SK-N-SH (cell line): ENCODE results near the gene TRPV2.

ENCODE experiments used
- CHD2 ChIP-seq: fragments of 150-350 bp; IDR thresholded peaks from 2 replicates; pipeline ENCODE4 v1.6.1; 2018; ENCODE audit warnings: low read length; ENCODE audit not compliant: partially characterized antibody
- CTCF ChIP-seq: fragments of 200-600 bp; sonication (generic); IDR thresholded peaks from 2 replicates; pipeline ENCODE4 v1.6.1; 2017; ENCODE audit warnings: antibody characterized with exemption, mild to moderate bottlenecking, moderate library complexity
- EZH2phosphoT487 ChIP-seq: fragments of 200-600 bp; sonication (generic); IDR thresholded peaks from 2 replicates; pipeline ENCODE4 v1.6.1; 2017; ENCODE audit warnings: low read depth, mixed run types, mild to moderate bottlenecking, antibody characterized with exemption, moderate library complexity, borderline replicate concordance
- FOXM1 ChIP-seq: IDR thresholded peaks from 2 replicates; pipeline ENCODE4 v1.4.0; 2012; ENCODE audit warnings: low read depth, mild to moderate bottlenecking
- IRF3 ChIP-seq: fragments of 150-350 bp; IDR thresholded peaks from 2 replicates; pipeline ENCODE4 v1.6.1; 2016; ENCODE audit warnings: mild to moderate bottlenecking, low read depth, low read length
- JUND ChIP-seq: IDR thresholded peaks from 2 replicates; pipeline ENCODE4 v1.4.0; 2012
- MAX ChIP-seq: IDR thresholded peaks from 2 replicates; pipeline ENCODE4 v1.4.0; 2012; ENCODE audit warnings: low read depth
- NRF1 ChIP-seq: IDR thresholded peaks from 2 replicates; pipeline ENCODE4 v1.6.1; 2012; ENCODE audit warnings: low read depth, mild to moderate bottlenecking, low read length
- POLR2AphosphoS5 ChIP-seq: IDR thresholded peaks from 2 replicates; pipeline ENCODE4 v1.6.1; 2012; ENCODE audit warnings: low read depth, low read length
- RAD21 ChIP-seq: IDR thresholded peaks from 2 replicates; pipeline ENCODE4 v1.6.1; 2012; ENCODE audit warnings: mild to moderate bottlenecking, low read length
- REST ChIP-seq: IDR thresholded peaks from 2 replicates; pipeline ENCODE4 v1.6.1; 2012; ENCODE audit warnings: mild to moderate bottlenecking, low read depth, low read length, moderate library complexity
- TAF1 ChIP-seq: IDR thresholded peaks from 2 replicates; pipeline ENCODE4 v1.6.1; 2012; ENCODE audit warnings: low read depth, mild to moderate bottlenecking, low read length, moderate library complexity, borderline replicate concordance
- USF2 ChIP-seq: fragments of 150-350 bp; IDR thresholded peaks from 2 replicates; pipeline ENCODE4 v1.6.1; 2017; ENCODE audit warnings: antibody characterized with exemption, low read length, low read depth, borderline replicate concordance
- ZBTB33 ChIP-seq: IDR thresholded peaks from 2 replicates; pipeline ENCODE4 v1.4.0; 2012; ENCODE audit warnings: low read depth, borderline replicate concordance

GRCh38 chr17:16438173-16438556 lies 22.8 kb downstream of the TRPV2 start:
- no peak for TF ChIP-seq EZH2phosphoT487
- TF ChIP-seq RAD21: no peak
- TF ChIP-seq CTCF: no peak
- no peak for TF ChIP-seq REST
- TF ChIP-seq TAF1: no peak
- no peak for TF ChIP-seq POLR2AphosphoS5
- no peak for TF ChIP-seq USF2
- no peak for TF ChIP-seq IRF3
- TF ChIP-seq ZBTB33: no peak
- no peak for TF ChIP-seq JUND
- TF ChIP-seq FOXM1: no peak
- TF ChIP-seq CHD2: no peak
- TF ChIP-seq MAX: no peak
- TF ChIP-seq NRF1: no peak
